ENCODE measurements around the gene FRK. TPM values are rescaled to one million over a fixed set of nuclear protein-coding genes. Genes with fewer than 3 reads are reported as not detected.

The FRK gene
- total RNA-seq, 2 donors from 2014 or later = 0.02 to 0.12 TPM

DNA sequence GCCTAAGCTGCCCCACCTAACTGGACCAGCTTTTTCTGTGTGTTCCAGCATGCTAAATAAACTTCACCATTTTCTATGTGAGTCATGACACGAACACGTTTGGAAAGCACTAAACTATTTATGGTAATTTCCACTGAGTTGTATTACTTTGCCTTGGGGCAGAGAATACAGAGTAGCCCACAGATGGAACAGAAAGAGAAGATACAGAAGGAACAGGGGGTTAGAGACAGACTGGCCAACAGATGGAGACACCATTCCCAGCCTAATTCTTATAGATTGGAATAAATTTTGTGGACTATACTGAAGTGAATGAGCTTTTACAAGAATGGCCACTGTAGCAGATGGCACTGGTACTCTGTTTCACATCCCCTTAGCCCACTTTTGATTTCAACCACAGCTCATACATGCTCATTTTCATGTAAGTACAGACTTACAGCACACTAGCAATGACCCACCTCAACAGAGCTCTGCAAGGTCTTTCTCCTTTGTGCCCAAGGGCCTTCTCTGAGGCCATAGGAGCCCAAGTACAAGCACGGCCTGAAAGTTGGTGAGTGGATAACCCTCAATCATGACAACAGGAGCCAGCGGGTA is 26.8 kb upstream of the FRK start:
- no peak for ATAC-seq
- Mint-ChIP-seq H3K9me3 (no peaks in the 10 kb centered on the region), H3K27ac (no peak overlapping the region), H3K36me3 (no peaks in the 10 kb centered on the region)
- no peak for DNase-seq (ENCODE audit: low spot score in 2 of 2)

DNA sequence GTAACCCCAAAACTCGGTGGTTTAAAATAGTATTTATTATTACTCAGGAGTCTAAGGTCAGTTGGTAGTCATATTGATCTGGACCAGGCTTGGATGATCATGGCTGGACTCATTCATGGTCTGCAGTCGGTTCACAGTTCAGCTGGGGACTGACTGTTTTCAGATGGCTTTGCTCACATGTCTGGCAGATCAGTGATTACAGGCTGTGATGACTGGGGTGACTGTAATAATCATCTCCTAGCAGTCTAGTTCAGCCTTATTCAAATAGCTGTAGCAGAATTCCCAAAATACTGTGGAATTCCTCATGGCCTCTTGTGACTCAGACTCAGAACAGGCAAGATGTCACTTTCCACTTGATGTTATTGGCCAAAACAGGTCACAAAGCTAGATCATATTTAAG is 23.6 kb upstream of the FRK start:
- H3K36me3 Mint-ChIP-seq = no peaks in the 10 kb centered on the region
- no peak overlapping the region for H3K27ac Mint-ChIP-seq
- H3K9me3 Mint-ChIP-seq = no peaks in the 10 kb centered on the region
- no peak for DNase-seq (ENCODE audit: low spot score in 2 of 2)
- ATAC-seq = no peak

DNA sequence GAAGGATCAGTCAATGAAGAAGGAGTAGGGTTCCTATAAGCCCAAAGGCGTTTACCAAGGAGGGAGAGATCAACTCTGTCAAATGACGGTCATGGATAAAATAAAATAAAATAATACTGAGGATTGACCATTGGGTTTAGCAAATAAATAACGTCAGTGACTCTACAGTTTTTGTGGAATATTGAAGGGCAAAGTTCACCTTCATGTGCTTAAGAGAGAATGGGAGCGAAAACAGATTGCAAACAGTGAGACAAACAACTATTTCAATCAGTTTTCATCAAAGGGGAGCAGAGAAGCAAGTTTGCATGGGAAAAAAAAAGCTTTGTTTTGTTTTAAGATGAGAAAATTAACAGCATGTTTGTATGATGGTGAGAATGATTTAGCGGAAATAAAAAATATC is 22.4 kb upstream of the FRK start:
- H3K9me3 Mint-ChIP-seq = no peaks in the 10 kb centered on the region
- ATAC-seq (no peak), DNase-seq (ENCODE audit: low spot score in 2 of 2) (no peak)
- H3K27ac Mint-ChIP-seq = no peak overlapping the region
- H3K36me3 Mint-ChIP-seq = no peaks in the 10 kb centered on the region

DNA sequence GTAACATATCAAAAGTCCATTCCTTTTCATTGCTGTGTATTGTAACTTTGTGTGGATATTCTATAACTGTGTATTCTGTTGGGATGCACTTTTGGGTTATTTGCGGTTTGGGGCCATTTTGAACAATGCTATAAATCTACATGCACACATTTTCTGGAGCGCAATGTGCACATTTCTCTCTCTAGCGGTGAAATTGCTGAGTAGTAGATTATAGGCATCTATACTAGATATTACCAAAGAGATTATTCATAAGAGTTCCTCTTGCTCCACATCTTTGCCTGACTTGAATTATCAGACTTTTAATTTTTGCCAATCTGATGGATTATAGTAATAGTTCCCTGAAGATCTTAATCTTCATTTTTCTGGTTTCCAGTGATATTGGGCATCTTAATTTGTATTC is 18.3 kb upstream of the FRK start:
- Mint-ChIP-seq H3K9me3 (no peaks in the 10 kb centered on the region), H3K36me3 (no peaks in the 10 kb centered on the region), H3K27ac (no peak overlapping the region)
- ATAC-seq = no peak
- no peak for DNase-seq (ENCODE audit: low spot score in 2 of 2)

DNA sequence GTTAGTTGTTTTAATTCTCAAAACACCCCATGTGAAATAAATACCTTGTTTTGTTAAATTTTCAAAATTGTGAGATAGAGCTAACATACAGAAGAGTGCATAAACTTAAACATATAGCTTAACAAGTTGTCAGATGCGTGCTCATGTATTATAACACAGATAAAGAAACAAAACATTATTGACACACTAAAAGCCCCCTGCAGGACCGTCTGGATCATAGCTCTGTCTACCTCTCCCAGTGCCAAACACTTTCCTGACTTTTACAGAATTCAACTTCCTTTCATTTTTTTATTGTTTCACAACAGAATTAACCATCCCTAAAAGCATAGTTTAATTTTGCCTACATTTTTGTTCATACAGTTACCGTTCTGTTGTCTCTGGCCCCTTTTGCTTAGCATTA is 17.8 kb upstream of the FRK start:
- H3K27ac Mint-ChIP-seq = no peak overlapping the region

DNA sequence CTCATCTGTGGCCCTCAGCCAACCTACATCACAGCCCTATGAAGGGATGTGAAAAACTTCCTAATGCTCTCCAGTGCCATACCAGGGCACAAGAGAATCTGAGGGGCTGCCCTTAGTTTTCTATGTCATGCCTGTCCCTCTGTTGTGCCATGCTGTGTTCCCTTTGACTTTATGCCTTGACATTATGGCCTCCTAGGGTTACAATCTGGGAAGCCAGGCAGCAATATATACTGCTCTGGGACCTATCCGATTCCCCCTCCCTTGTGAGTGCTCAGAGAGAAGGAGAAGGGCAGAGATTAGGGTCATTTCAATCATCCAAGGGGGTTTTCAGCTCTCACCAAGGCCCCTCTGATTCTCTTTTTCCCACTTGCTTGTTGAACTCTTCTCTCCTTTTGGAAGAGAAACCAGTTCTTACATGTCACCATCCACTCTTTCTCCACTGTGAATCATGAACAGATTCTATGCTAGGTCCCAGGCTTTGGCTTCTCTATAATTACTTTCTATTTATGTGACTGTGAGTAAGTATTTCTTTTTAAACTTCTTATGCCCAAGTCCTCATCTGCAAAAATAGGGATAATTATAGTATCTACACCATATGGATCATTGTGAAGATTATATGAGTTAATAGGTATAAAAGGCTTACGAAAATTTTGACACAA is 14.2 kb upstream of the FRK start:
- Mint-ChIP-seq H3K36me3 (no peaks in the 10 kb centered on the region), H3K27ac (no peak overlapping the region), H3K9me3 (no peaks in the 10 kb centered on the region)
- ATAC-seq (no peak), DNase-seq (ENCODE audit: low spot score in 2 of 2) (no peak)

More for the DNA sequence above, 17.8 kb upstream of the FRK start:
- ATAC-seq (no peak), DNase-seq (ENCODE audit: low spot score in 2 of 2) (no peak)
- Mint-ChIP-seq H3K36me3 (no peaks in the 10 kb centered on the region), H3K9me3 (no peaks in the 10 kb centered on the region)

DNA sequence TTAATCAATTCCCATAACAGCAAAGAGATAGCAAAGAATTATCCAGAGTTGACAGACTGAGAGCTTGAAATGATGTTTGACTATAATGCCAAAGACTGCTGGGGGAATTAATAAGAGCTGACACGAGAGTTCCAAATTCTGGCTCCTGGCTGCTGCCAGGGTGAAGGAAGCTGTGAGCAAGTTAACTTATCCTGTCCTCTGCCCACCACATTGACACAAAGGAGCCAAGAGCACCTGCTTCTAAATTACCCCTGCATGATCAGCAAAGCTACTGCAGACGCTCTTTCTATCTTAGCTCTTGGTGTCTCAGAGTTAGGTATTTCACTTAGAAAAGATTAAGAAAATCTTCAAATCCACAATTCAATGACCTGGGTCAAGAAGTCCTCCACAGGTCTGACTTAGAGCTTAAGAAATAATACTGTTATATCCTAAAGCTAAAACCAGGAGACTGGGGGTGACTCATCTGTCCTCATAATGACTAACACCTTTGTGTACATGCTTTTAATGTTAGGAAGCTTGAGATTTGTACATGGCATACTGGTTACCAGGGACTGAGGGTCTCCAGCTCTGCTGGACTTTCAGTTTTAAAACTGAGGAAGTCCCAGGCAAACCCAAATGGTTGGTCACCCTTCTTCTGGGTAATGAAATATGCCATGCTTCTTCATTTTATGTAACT is 13.2 kb upstream of the FRK start:
- DNase-seq (ENCODE audit: low spot score in 2 of 2) = no peak
- Mint-ChIP-seq H3K36me3 (no peaks in the 10 kb centered on the region), H3K27ac (no peak overlapping the region), H3K9me3 (no peaks in the 10 kb centered on the region)
- ATAC-seq = peak in 1 of 2 donors; percentile 60

DNA sequence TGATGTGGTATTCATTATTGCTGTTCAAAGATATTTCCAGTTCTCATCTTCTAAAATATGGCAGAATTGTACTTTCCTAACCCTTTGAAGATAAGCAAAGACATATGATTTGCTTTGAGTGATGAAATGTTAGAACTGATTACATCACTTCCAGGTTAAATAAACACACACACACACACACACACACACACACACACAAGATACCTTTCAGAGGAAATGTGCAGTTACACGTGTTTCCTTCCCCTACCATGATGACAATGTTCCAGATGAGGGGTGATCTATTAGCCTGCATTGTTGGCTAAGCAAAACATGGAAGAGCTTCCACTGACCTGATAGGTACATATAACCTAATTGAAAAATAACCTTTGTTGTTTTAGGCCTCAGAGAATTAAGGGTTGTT is 11.7 kb upstream of the FRK start:
- no peak overlapping the region for H3K27ac Mint-ChIP-seq
- H3K36me3 Mint-ChIP-seq = no peaks in the 10 kb centered on the region
- no peaks in the 10 kb centered on the region for H3K9me3 Mint-ChIP-seq
- DNase-seq (ENCODE audit: low spot score in 2 of 2) (no peak), ATAC-seq (no peak)

DNA sequence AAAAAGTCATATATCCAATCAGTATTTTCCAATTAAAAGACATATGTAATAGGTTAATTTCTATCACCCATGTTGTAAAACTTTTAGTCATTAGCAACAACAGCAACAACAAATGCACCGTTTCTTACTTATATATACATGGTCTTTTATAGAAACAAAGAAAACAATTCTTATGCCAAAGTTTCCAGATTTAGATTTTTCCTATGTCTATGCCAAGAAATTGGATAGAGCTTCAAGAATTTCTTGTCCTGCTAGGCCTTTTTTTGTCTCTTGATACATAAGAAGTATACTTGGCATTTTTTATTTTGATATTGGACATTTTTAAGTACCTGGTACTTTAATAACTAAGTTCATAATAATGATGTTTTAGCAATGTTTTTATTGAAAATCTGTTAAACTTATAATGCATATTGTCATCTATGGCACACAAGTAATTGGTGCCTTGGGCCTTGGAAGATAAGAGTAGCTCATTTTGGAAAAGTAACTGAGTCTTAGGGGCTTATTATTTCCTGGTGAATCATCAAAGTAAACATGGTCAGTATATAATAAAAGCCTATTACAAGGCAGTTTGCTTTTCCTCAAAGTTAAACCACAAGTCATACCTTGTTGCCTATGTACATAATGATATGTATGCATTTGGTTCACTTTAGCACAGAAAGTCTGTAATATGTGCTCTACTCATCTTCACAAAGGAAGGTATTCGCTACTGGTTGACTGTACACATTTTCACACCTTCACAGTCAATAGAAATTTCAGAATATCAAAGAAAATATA is 10.1 kb upstream of the FRK start:
- ATAC-seq = no peak
- H3K9me3 Mint-ChIP-seq = no peaks in the 10 kb centered on the region

DNA sequence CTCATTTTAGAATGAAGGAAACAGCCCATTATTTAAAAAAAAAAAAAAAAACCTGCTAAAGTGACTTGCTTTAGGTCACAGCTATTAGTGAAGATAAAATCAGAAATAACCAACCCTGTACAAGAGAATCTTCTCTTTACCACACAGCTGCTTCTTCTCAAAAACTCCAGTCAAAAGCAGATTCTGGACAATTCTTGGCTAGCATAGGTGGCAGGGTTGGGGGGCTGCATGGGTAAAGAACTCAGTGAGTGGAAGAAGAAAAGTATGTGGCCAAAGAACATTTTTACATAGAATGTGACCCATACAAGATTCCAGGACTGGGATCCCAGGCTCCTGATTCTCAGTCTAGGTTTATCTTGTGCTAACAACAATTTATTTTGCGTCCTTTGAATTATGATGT is 9.4 kb upstream of the FRK start:
- Mint-ChIP-seq H3K36me3 (no peaks in the 10 kb centered on the region), H3K27ac (no peak overlapping the region), H3K9me3 (no peaks in the 10 kb centered on the region)
- no peak for DNase-seq (ENCODE audit: low spot score in 2 of 2)
- no peak for ATAC-seq

More for the DNA sequence above, 10.1 kb upstream of the FRK start:
- no peak for DNase-seq (ENCODE audit: low spot score in 2 of 2)
- Mint-ChIP-seq H3K27ac (no peak overlapping the region), H3K36me3 (no peaks in the 10 kb centered on the region)

DNA sequence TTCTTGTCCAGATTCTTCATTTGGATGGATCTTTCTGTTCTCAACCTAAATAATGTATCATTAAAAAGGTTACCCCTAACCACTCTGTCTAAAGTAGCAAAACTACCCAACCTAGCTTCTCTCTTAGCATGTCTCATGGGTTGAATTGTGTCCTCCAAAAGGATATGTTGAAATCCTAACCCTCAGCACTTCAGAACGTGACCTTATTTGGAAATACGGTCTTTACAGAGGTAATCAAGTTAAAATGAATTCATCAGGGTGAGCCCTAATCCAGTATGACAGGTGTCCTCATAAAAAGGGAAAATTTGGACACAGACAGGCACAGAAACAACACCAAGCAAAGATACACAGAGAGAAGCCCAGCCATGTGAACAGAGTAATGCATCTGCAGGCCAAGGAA is 6.1 kb upstream of the FRK start:
- H3K9me3 Mint-ChIP-seq = no peaks in the 10 kb centered on the region
- ATAC-seq (no peak), DNase-seq (ENCODE audit: low spot score in 2 of 2) (no peak)
- H3K27ac Mint-ChIP-seq = no peak overlapping the region
- H3K36me3 Mint-ChIP-seq = no peaks in the 10 kb centered on the region

DNA sequence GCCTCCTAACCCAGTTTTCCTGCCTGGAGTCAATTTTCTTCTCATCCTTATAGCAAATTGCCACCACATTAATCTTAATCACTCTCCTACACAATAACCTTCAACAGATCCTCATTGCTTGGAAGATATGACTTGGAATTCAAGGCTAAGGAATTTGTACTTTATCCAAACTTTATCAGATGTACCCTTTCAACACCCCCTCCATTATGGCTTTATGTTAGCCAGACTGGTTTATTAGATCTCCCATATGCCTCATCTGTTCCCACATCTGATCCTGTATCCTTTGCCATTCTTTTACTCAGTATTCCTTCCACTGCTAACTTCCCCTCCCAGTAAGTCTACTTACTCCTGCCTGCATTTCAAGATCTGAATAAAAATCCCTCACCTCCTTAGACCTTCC is 4.0 kb upstream of the FRK start:
- H3K9me3 Mint-ChIP-seq = no peaks in the 10 kb centered on the region
- ATAC-seq (no peak), DNase-seq (ENCODE audit: low spot score in 2 of 2) (no peak)
- no peak overlapping the region for H3K27ac Mint-ChIP-seq
- H3K36me3 Mint-ChIP-seq = no peaks in the 10 kb centered on the region

DNA sequence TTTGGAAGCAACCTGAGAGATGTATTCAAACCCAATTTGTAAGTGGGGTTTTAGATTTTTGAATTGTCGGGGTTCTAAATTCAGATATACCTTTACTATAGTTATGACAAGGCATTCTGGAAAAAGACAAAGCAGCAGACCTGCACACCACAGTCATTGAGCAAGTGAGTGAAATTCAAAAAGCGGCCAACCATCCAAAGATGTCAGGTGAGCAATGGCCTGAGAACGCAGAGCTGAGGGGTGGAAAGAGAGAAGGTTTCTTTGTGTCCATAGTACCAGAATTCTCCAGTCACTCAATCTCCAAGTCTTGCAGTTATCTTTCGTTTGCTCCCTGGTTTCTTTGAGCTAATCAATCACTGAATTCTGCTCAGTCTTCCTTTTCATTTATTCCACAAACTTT is 1.8 kb upstream of the FRK start:
- H3K36me3 Mint-ChIP-seq = no peaks in the 10 kb centered on the region
- no peak for DNase-seq (ENCODE audit: low spot score in 2 of 2)
- H3K27ac Mint-ChIP-seq = no peak overlapping the region
- no peaks in the 10 kb centered on the region for H3K9me3 Mint-ChIP-seq
- ATAC-seq = no peak

DNA sequence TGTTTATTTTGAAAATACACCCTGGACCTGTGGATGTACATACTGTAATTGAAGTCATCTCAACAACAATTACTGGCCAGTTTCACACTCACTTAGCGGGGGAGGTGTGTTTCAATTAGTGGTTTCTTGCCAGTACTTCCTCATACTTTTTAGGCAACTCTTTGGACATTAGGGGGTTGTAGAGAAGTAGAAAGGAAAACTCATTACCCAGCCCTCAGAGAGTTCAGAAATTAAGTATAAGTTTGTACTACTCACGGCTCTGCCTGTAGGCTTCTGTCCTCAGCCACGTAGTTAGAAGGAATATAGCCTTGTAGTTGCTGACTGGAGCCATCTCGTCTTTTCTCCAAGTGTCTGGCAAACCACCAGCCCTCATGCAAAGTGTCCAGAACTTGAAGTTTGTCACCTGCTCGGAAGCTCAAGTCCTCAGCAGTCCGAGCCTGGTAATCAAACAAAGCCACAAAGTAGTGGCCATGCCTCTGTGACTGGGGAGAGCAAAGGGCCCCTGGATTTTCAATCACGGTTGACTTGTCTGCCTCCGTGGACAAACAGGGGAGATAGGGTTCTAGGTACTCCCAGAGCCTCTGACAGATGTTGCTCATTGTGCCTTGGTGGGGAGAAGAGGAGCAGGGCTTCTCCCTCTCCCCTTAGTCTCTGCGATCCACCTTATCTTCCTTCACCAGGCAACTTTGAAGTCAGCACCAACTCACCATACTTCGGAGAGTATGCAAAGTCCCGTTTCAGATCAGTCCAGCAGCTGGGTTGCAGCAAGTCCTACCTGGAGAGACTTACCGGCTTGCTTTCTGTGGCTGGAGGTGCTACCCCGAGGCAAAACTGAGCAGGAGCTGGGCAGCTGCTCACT is 749 bp downstream of the FRK start:
- DNase-seq (ENCODE audit: low spot score in 2 of 2) = no peak
- ATAC-seq = no peak
- Mint-ChIP-seq H3K36me3 (no peaks in the 10 kb centered on the region), H3K9me3 (no peaks in the 10 kb centered on the region), H3K27ac (no peak overlapping the region)

DNA sequence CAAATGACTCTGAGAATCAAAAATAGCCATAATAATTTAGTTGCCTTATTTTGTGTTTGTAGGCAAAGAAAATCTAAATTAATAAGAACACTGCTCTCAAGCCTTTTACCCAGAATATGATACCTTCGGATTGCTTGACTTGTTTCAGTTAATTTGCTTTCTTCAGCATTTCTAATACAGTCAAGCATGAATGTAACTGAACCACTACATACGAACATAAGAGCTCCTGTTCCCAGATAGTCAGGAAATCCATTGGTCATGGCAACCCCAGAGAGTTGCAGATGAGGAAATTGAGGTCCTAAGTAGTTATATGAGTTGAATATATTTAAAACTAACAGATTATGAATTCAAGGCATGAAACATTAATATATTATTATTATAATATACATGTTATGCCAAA is 2.9 kb downstream of the FRK start:
- no peak overlapping the region for H3K27ac Mint-ChIP-seq
- no peaks in the 10 kb centered on the region for H3K36me3 Mint-ChIP-seq
- no peaks in the 10 kb centered on the region for H3K9me3 Mint-ChIP-seq
- DNase-seq (ENCODE audit: low spot score in 2 of 2) (no peak), ATAC-seq (no peak)

DNA sequence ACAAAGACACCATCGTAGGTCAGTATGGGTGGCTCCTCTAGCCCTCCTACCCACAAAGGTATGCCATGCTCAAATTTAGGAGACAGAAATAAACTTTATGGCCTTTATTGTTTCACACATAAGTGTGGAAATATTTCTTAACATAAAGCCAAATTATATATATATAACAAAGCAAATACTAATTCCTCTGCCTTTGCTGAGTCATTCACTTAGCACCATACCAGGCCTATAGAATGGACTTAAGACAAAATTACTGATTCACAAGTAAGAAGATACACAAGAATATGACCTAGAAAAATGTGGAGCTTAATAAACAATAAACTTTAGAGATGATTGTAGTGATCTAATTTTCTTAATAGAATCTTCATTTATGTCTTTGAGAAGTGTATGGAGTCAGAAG is 5.2 kb downstream of the FRK start:
- H3K9me3 Mint-ChIP-seq = no peaks in the 10 kb centered on the region
- no peak overlapping the region for H3K27ac Mint-ChIP-seq
- ATAC-seq (no peak), DNase-seq (ENCODE audit: low spot score in 2 of 2) (no peak)
- no peaks in the 10 kb centered on the region for H3K36me3 Mint-ChIP-seq

DNA sequence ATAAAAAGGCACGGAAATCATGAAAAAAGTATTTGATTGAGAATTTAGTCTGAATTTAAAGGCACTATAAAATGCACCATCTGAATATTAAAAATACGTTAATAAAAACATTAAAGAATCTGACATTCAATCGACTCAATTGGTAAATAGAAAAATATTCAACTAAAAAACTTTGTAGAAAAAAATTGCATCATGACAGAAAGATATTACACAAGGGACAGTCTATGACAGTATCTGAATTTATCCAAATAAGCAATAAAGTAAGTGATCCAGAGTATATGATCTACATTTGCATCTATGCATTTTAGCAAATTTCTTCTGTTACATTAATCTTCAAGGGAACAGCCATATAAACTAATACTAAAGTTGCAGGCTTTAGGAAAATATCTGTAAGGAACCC is 9.4 kb downstream of the FRK start:
- Mint-ChIP-seq H3K36me3 (no peaks in the 10 kb centered on the region), H3K9me3 (no peaks in the 10 kb centered on the region), H3K27ac (no peak overlapping the region)
- DNase-seq (ENCODE audit: low spot score in 2 of 2) = no peak
- ATAC-seq = no peak

All from activated naive CD4-positive, alpha-beta T cell treated with anti-CD3 and anti-CD28 coated beads, Interleukin-2, amount 50 U/mL, for 72 hours (primary cell).